ENCODE data around the gene BMP8B. TPM values are rescaled to one million over a fixed set of nuclear protein-coding genes. Genes with fewer than 3 reads are reported as not detected.

Gene BMP8B
- total and polyA plus RNA-seq, 2 experiments from 2014 or later, result not detected

- no peaks in the 10 kb centered on the region for H3K4me1 ChIP-seq (ENCODE audit: insufficient read depth)
- no peak overlapping the region for H3K27ac ChIP-seq
- no peak overlapping the region for H3K4me3 ChIP-seq
- no peaks in the 10 kb centered on the region for H4K20me1 ChIP-seq (ENCODE audit: insufficient read depth)
- no peaks in the 10 kb centered on the region for H3F3A ChIP-seq (ENCODE audit: insufficient read depth)
- no peaks in the 10 kb centered on the region for H3K9me3 ChIP-seq (ENCODE audit: low read depth)
- H3K4me2 ChIP-seq (ENCODE audit: unreplicated experiment), result no peak overlapping the region
- no peaks in the 10 kb centered on the region for H3K79me2 ChIP-seq (ENCODE audit: insufficient read depth)
- H3K36me3 ChIP-seq (ENCODE audit: low read depth), result no peaks in the 10 kb centered on the region
- no peak for DNase-seq
- in situ Hi-C loops (cut with MboI), result no loop called here
- 65 to 66% methylated on average over 14 of the region's 14 CpGs for WGBS, 2 experiments (ENCODE audit: low coverage in 1 of 2, low lambda C conversion rate in 2 of 2, missing lambda C conversion rate in 2 of 2)
- no peaks in the 10 kb centered on the region for H3K9me2 ChIP-seq (ENCODE audit: insufficient read depth)
- no peak overlapping the region for H3K9ac ChIP-seq
- H2AFZ ChIP-seq, result no peak overlapping the region
- peaks cover 77% of the 10 kb centered on the region for H3K27me3 ChIP-seq (replicated peaks; ENCODE audit: insufficient read depth)
- TF ChIP-seq EZH2phosphoT487 (IDR thresholded peaks at IDR 0.05; ENCODE audit: insufficient read depth, low read depth), result no peak
- no peak for TF ChIP-seq EZH2 (IDR thresholded peaks at IDR 0.05; ENCODE audit: insufficient read depth, poor library complexity, severe bottlenecking)
Observed at GRCh38 chr1:39727932-39728317, 60.7 kb downstream of the BMP8B start.

- no peaks in the 10 kb centered on the region for H3K4me1 ChIP-seq (ENCODE audit: insufficient read depth)
- H3K9me2 ChIP-seq (ENCODE audit: insufficient read depth), result no peaks in the 10 kb centered on the region
- no peak overlapping the region for H3K4me2 ChIP-seq (ENCODE audit: unreplicated experiment)
- no peak overlapping the region for H3K9ac ChIP-seq
- H3K4me3 ChIP-seq, result no peak overlapping the region
- no peak overlapping the region for H2AFZ ChIP-seq
- peaks cover 72% of the 10 kb centered on the region for H3K27me3 ChIP-seq (replicated peaks; ENCODE audit: insufficient read depth)
- H3K79me2 ChIP-seq (ENCODE audit: insufficient read depth), result no peaks in the 10 kb centered on the region
- no peaks in the 10 kb centered on the region for H4K20me1 ChIP-seq (ENCODE audit: insufficient read depth)
- TF ChIP-seq EZH2 (IDR thresholded peaks at IDR 0.05; ENCODE audit: insufficient read depth, poor library complexity, severe bottlenecking) (no peak), EZH2phosphoT487 (IDR thresholded peaks at IDR 0.05; ENCODE audit: insufficient read depth, low read depth) (no peak)
- WGBS, 2 experiments (ENCODE audit: low coverage in 1 of 2, low lambda C conversion rate in 2 of 2, missing lambda C conversion rate in 2 of 2), result 27 to 29% methylated on average over 10 of the region's 10 CpGs
- no peak overlapping the region for H3K27ac ChIP-seq
- H3F3A ChIP-seq (ENCODE audit: insufficient read depth), result no peaks in the 10 kb centered on the region
- no peaks in the 10 kb centered on the region for H3K36me3 ChIP-seq (ENCODE audit: low read depth)
- H3K9me3 ChIP-seq (ENCODE audit: low read depth), result no peaks in the 10 kb centered on the region
- in situ Hi-C loops (cut with MboI), result no loop called here
- no peak for DNase-seq
Observed at GRCh38 chr1:39727221-39727931, 61.3 kb downstream of the BMP8B start.

GRCh38 chr1:39726600-39726999 is 62.1 kb downstream of the BMP8B start:
- in situ Hi-C loops (cut with MboI), result no loop called here
- H3K4me1 ChIP-seq (ENCODE audit: insufficient read depth), result no peaks in the 10 kb centered on the region
- H2AFZ ChIP-seq, result no peak overlapping the region
- H3K27ac ChIP-seq, result no peak overlapping the region
- no peaks in the 10 kb centered on the region for H3K79me2 ChIP-seq (ENCODE audit: insufficient read depth)
- TF ChIP-seq EZH2phosphoT487 (IDR thresholded peaks at IDR 0.05; ENCODE audit: insufficient read depth, low read depth), result no peak
- no peak for TF ChIP-seq EZH2 (IDR thresholded peaks at IDR 0.05; ENCODE audit: insufficient read depth, poor library complexity, severe bottlenecking)
- peaks cover 70% of the 10 kb centered on the region for H3K27me3 ChIP-seq (replicated peaks; ENCODE audit: insufficient read depth)
- no peak overlapping the region for H3K4me3 ChIP-seq
- H3K4me2 ChIP-seq (ENCODE audit: unreplicated experiment), result no peak overlapping the region
- H3K9me2 ChIP-seq (ENCODE audit: insufficient read depth), result no peaks in the 10 kb centered on the region
- H3K9me3 ChIP-seq (ENCODE audit: low read depth), result no peaks in the 10 kb centered on the region
- H3K9ac ChIP-seq, result no peak overlapping the region
- WGBS, 2 experiments (ENCODE audit: low coverage in 1 of 2, low lambda C conversion rate in 2 of 2, missing lambda C conversion rate in 2 of 2), result 67 to 82% methylated on average over 3 of the region's 3 CpGs
- DNase-seq, result no peak
- H4K20me1 ChIP-seq (ENCODE audit: insufficient read depth), result no peaks in the 10 kb centered on the region
- no peaks in the 10 kb centered on the region for H3F3A ChIP-seq (ENCODE audit: insufficient read depth)
- no peaks in the 10 kb centered on the region for H3K36me3 ChIP-seq (ENCODE audit: low read depth)

GRCh38 chr1:39722495-39722894 is 66.2 kb downstream of the BMP8B start:
- H3K4me2 ChIP-seq (ENCODE audit: unreplicated experiment), result no peak overlapping the region
- H3K4me3 ChIP-seq, result no peak overlapping the region
- H3K9me2 ChIP-seq (ENCODE audit: insufficient read depth), result no peaks in the 10 kb centered on the region
- H3K27ac ChIP-seq, result no peak overlapping the region
- no peaks in the 10 kb centered on the region for H3K4me1 ChIP-seq (ENCODE audit: insufficient read depth)
- H3F3A ChIP-seq (ENCODE audit: insufficient read depth), result no peaks in the 10 kb centered on the region
- TF ChIP-seq EZH2 (IDR thresholded peaks at IDR 0.05; ENCODE audit: insufficient read depth, poor library complexity, severe bottlenecking) (no peak), EZH2phosphoT487 (IDR thresholded peaks at IDR 0.05; ENCODE audit: insufficient read depth, low read depth) (no peak)
- DNase-seq, result peak; percentile 21
- H4K20me1 ChIP-seq (ENCODE audit: insufficient read depth), result no peaks in the 10 kb centered on the region; the same call in 1 of the 2 replicates
- in situ Hi-C loops (cut with MboI), result no loop called here
- 0 to 1% methylated on average over 2 of the region's 2 CpGs for WGBS, 2 experiments (ENCODE audit: low coverage in 1 of 2, low lambda C conversion rate in 2 of 2, missing lambda C conversion rate in 2 of 2)
- peaks cover 56% of the 10 kb centered on the region for H3K27me3 ChIP-seq (replicated peaks; ENCODE audit: insufficient read depth)
- no peaks in the 10 kb centered on the region for H3K9me3 ChIP-seq (ENCODE audit: low read depth)
- H3K9ac ChIP-seq, result no peak overlapping the region
- H2AFZ ChIP-seq, result no peak overlapping the region
- no peaks in the 10 kb centered on the region for H3K79me2 ChIP-seq (ENCODE audit: insufficient read depth)
- no peaks in the 10 kb centered on the region for H3K36me3 ChIP-seq (ENCODE audit: low read depth)

Measured in GM23248 (cell line).